WTC11 (cell line): ENCODE measurements around the gene MROH2B. TPM values are rescaled to one million over a fixed set of nuclear protein-coding genes. Genes with fewer than 3 reads are reported as not detected.

Source experiments
- ATAC-seq: fragments of 200-7000 bp; cut with Tn5 transposase; 2 replicates; pipeline ENCODE4 v1.10.0; 2021; ENCODE audit warnings: mild to moderate bottlenecking, moderate library complexity
- CTCF ChIA-PET: fragments of 300-600 bp; sonication (Branson Sonifier 250); formaldehyde crosslinking; loops from one replicate; lab custom pipeline; 2021; ENCODE audit warnings: antibody characterized with exemption; lab: Charles Lee
- POLR2A ChIA-PET: fragments of 350-600 bp; sonication (Branson Sonifier 250); formaldehyde crosslinking; loops from one replicate; lab custom pipeline; 2021; ENCODE audit warnings: antibody characterized with exemption; lab: Charles Lee
- DNase-seq: peaks from one replicate; pipeline ENCODE4 v3.0.0; 2021; ENCODE audit warnings: low spot score
- H3K27ac Mint-ChIP-seq: 2 replicates; pipeline ENCODE4 v1.8.0; 2021; ENCODE audit warnings: mixed read lengths
- H3K27me3 Mint-ChIP-seq: 2 replicates; pipeline ENCODE4 v1.8.0; 2021; ENCODE audit warnings: low read depth, mild to moderate bottlenecking, moderate library complexity, mixed read lengths
- H3K36me3 Mint-ChIP-seq: 2 replicates; pipeline ENCODE4 v1.8.0; 2021; ENCODE audit warnings: mixed read lengths
- H3K4me1 Mint-ChIP-seq: 2 replicates; pipeline ENCODE4 v1.8.0; 2022; ENCODE audit warnings: mixed read lengths
- H3K4me3 Mint-ChIP-seq: 2 replicates; pipeline ENCODE4 v1.8.0; 2021; ENCODE audit warnings: mild to moderate bottlenecking, moderate library complexity, mixed read lengths
- H3K9me3 Mint-ChIP-seq: 2 replicates; pipeline ENCODE4 v1.8.0; 2021; ENCODE audit warnings: mixed read lengths
- ATF1 ChIP-seq: sonication (generic); formaldehyde crosslinking; IDR thresholded peaks from 2 replicates; pipeline ENCODE4 v1.8.1; 2023; ENCODE audit warnings: mild to moderate bottlenecking, moderate library complexity, missing genetic modification reagents
- ATF2 ChIP-seq: sonication (generic); formaldehyde crosslinking; IDR thresholded peaks from 2 replicates; pipeline ENCODE4 v1.8.1; 2022; ENCODE audit warnings: low read depth, missing genetic modification reagents, borderline replicate concordance
- CDX4 ChIP-seq: fragments of 250-450 bp; sonication (Bioruptor Pico); IDR thresholded peaks from 2 replicates; pipeline ENCODE4 v1.9.0; 2021; ENCODE audit warnings: moderate library complexity, mild to moderate bottlenecking, inconsistent platforms, borderline replicate concordance
- ELF4 ChIP-seq: sonication (generic); formaldehyde crosslinking; IDR thresholded peaks from 2 replicates; pipeline ENCODE4 v1.8.1; 2022; ENCODE audit warnings: low read depth, mild to moderate bottlenecking, moderate library complexity, missing genetic modification reagents
- EMX1 ChIP-seq: fragments of 250-450 bp; sonication (Bioruptor Pico); IDR thresholded peaks from 2 replicates; pipeline ENCODE4 v1.8.0; 2021; ENCODE audit warnings: mild to moderate bottlenecking
- JUN ChIP-seq: sonication (generic); formaldehyde crosslinking; IDR thresholded peaks from 2 replicates; pipeline ENCODE4 v1.8.0; 2023; ENCODE audit warnings: mild to moderate bottlenecking, missing genetic modification reagents
- KAT7 ChIP-seq: sonication (generic); formaldehyde crosslinking; IDR thresholded peaks from 2 replicates; pipeline ENCODE4 v1.8.1; 2023; ENCODE audit warnings: missing genetic modification reagents, mild to moderate bottlenecking, borderline replicate concordance
- MLX ChIP-seq: sonication (generic); formaldehyde crosslinking; IDR thresholded peaks from 2 replicates; pipeline ENCODE4 v1.8.1; 2023; ENCODE audit warnings: mild to moderate bottlenecking, missing genetic modification reagents, moderate library complexity
- MYBL2 ChIP-seq: sonication (generic); formaldehyde crosslinking; IDR thresholded peaks from 2 replicates; pipeline ENCODE4 v1.8.1; 2023; ENCODE audit warnings: mild to moderate bottlenecking, moderate library complexity, missing genetic modification reagents
- NR1H2 ChIP-seq: sonication (generic); formaldehyde crosslinking; IDR thresholded peaks from 2 replicates; pipeline ENCODE4 v1.9.0; 2021; ENCODE audit warnings: mild to moderate bottlenecking, moderate library complexity, missing genetic modification reagents
- PRRX2 ChIP-seq: fragments of 250-450 bp; sonication (Bioruptor Pico); IDR thresholded peaks from 2 replicates; pipeline ENCODE4 v1.8.0; 2021; ENCODE audit warnings: mild to moderate bottlenecking
- SOX15 ChIP-seq: fragments of 250-450 bp; sonication (Bioruptor Pico); IDR thresholded peaks from 2 replicates; pipeline ENCODE4 v1.9.0; 2021; ENCODE audit warnings: mild to moderate bottlenecking
- SP1 ChIP-seq: sonication (generic); formaldehyde crosslinking; conservative IDR thresholded peaks from 2 replicates; pipeline ENCODE4 v1.8.1; 2022; ENCODE audit warnings: missing genetic modification reagents
- TCF7 ChIP-seq: sonication (generic); formaldehyde crosslinking; IDR thresholded peaks from 2 replicates; pipeline ENCODE4 v1.8.0; 2022; ENCODE audit warnings: mild to moderate bottlenecking, low read depth, missing genetic modification reagents, moderate library complexity
- TEAD1 ChIP-seq: sonication (generic); formaldehyde crosslinking; IDR thresholded peaks from 2 replicates; pipeline ENCODE4 v1.8.0; 2022; ENCODE audit warnings: mild to moderate bottlenecking, missing genetic modification reagents
- ZNF263 ChIP-seq: sonication (generic); formaldehyde crosslinking; IDR thresholded peaks from 2 replicates; pipeline ENCODE4 v1.8.1; 2022; ENCODE audit warnings: low read depth, mild to moderate bottlenecking, moderate library complexity, missing genetic modification reagents
- ZNF416 ChIP-seq: fragments of 250-450 bp; sonication (Bioruptor Pico); IDR thresholded peaks from 2 replicates; pipeline ENCODE4 v1.9.0; 2021; ENCODE audit warnings: mild to moderate bottlenecking, inconsistent platforms
- total RNA-seq: library from RNA; stranded (reverse); gene quantifications from 3 replicates; pipeline ENCODE4 v1.2.3, GENCODE V29; 2021
- TF ChIP-seq, protein P1 (sequence below): sonication (generic); formaldehyde crosslinking; IDR thresholded peaks from 2 replicates; pipeline ENCODE4 v1.8.1; 2022; ENCODE audit warnings: missing genetic modification reagents, borderline replicate concordance
- TF ChIP-seq, protein P2 (sequence below): fragments of 200-600 bp; IDR thresholded peaks from 2 replicates; pipeline ENCODE4 v1.8.0; 2022; ENCODE audit warnings: antibody characterized with exemption
- TF ChIP-seq, protein P3 (sequence below): sonication (generic); formaldehyde crosslinking; IDR thresholded peaks from 2 replicates; pipeline ENCODE4 v1.8.0; 2023; ENCODE audit warnings: mild to moderate bottlenecking, missing genetic modification reagents
- TF ChIP-seq, protein P4 (sequence below): sonication (generic); formaldehyde crosslinking; IDR thresholded peaks from 2 replicates; pipeline ENCODE4 v1.8.1; 2023; ENCODE audit warnings: mild to moderate bottlenecking, moderate library complexity, missing genetic modification reagents

MROH2B gene
- total RNA-seq, 1 experiment from 2014 or later: not detected

GRCh38 chr5:40972434-40972833 is 98.7 kb downstream of the MROH2B start (continued):
- TF ChIP-seq, protein P1, sequence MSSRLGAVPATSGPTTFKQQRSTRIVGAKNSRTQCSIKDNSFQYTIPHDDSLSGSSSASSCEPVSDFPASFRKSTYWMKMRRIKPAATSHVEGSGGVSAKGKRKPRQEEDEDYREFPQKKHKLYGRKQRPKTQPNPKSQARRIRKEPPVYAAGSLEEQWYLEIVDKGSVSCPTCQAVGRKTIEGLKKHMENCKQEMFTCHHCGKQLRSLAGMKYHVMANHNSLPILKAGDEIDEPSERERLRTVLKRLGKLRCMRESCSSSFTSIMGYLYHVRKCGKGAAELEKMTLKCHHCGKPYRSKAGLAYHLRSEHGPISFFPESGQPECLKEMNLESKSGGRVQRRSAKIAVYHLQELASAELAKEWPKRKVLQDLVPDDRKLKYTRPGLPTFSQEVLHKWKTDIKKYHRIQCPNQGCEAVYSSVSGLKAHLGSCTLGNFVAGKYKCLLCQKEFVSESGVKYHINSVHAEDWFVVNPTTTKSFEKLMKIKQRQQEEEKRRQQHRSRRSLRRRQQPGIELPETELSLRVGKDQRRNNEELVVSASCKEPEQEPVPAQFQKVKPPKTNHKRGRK (CRISPR knock-in tag): no peak

GRCh38 chr5:40962207-40962955 is 108.8 kb downstream of the MROH2B start:
- H3K36me3 Mint-ChIP-seq: peaks cover 13% of the 10 kb centered on the region
- H3K27me3 Mint-ChIP-seq: peaks cover 4% of the 10 kb centered on the region; the same call in 1 of the 2 replicates
- ATAC-seq: no peak
- TF ChIP-seq ATF2 (CRISPR knock-in tag) (no peak), ELF4 (CRISPR knock-in tag) (no peak), SOX15 (CRISPR knock-in tag) (no peak), EMX1 (CRISPR knock-in tag) (no peak), ATF1 (no peak), ZNF416 (CRISPR knock-in tag) (no peak), CDX4 (CRISPR knock-in tag) (no peak), TEAD1 (no peak), NR1H2 (no peak), SP1 (CRISPR knock-in tag) (no peak), PRRX2 (no peak), ZNF263 (CRISPR knock-in tag) (no peak), KAT7 (CRISPR knock-in tag) (no peak), MLX (CRISPR knock-in tag) (no peak), TCF7 (no peak)
- TF ChIP-seq, protein P2, sequence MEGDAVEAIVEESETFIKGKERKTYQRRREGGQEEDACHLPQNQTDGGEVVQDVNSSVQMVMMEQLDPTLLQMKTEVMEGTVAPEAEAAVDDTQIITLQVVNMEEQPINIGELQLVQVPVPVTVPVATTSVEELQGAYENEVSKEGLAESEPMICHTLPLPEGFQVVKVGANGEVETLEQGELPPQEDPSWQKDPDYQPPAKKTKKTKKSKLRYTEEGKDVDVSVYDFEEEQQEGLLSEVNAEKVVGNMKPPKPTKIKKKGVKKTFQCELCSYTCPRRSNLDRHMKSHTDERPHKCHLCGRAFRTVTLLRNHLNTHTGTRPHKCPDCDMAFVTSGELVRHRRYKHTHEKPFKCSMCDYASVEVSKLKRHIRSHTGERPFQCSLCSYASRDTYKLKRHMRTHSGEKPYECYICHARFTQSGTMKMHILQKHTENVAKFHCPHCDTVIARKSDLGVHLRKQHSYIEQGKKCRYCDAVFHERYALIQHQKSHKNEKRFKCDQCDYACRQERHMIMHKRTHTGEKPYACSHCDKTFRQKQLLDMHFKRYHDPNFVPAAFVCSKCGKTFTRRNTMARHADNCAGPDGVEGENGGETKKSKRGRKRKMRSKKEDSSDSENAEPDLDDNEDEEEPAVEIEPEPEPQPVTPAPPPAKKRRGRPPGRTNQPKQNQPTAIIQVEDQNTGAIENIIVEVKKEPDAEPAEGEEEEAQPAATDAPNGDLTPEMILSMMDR: no peak
- TF ChIP-seq, all 79 proteins: peak for 0
- ChIA-PET POLR2A (no interaction called here), CTCF (no interaction called here)
- no peak for DNase-seq
- Mint-ChIP-seq H3K4me3 (no peak overlapping the region), H3K27ac (no peak overlapping the region), H3K9me3 (peaks cover 24% of the 10 kb centered on the region), H3K4me1 (peaks cover 15% of the 10 kb centered on the region)

DNA sequence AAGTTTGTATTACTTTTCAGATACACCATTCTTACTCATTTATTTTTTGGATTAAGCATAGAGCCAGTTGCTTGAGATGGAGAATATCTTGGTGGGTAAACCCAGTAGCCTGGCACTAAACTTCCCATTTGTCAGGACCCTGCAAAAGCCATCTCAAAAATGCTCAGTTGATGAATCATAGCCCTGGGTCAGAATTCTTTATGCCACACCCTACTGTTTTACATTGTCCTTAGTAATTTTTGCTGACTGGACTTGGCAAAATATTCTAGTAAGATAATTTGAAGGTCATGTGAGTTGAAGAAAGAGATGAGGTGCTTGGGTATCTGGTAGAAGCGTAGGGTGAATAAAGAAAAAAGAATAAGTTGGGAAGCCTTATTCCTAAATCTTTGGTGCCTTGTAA is 111.1 kb downstream of the MROH2B start:
- peaks cover 19% of the 10 kb centered on the region for H3K9me3 Mint-ChIP-seq
- CTCF ChIA-PET: no interaction called here
- no peak overlapping the region for H3K4me3 Mint-ChIP-seq
- no peak overlapping the region for H3K27ac Mint-ChIP-seq
- peaks cover 13% of the 10 kb centered on the region for H3K36me3 Mint-ChIP-seq
- peaks cover 4% of the 10 kb centered on the region; the same call in 1 of the 2 replicates for H3K27me3 Mint-ChIP-seq
- POLR2A ChIA-PET: interaction anchor here (0.6 kb wide), 1 partner anchor 39 kb away, joined by 4 read pairs; no protein-coding TSS in a partner anchor
- no peak for DNase-seq
- peaks cover 18% of the 10 kb centered on the region for H3K4me1 Mint-ChIP-seq
- ATAC-seq: peak; percentile 24; the same call in 1 of the 2 replicates
- TF ChIP-seq ZNF416 (CRISPR knock-in tag) (no peak), JUN (CRISPR knock-in tag) (no peak), MYBL2 (CRISPR knock-in tag) (no peak)
- TF ChIP-seq, protein P3, sequence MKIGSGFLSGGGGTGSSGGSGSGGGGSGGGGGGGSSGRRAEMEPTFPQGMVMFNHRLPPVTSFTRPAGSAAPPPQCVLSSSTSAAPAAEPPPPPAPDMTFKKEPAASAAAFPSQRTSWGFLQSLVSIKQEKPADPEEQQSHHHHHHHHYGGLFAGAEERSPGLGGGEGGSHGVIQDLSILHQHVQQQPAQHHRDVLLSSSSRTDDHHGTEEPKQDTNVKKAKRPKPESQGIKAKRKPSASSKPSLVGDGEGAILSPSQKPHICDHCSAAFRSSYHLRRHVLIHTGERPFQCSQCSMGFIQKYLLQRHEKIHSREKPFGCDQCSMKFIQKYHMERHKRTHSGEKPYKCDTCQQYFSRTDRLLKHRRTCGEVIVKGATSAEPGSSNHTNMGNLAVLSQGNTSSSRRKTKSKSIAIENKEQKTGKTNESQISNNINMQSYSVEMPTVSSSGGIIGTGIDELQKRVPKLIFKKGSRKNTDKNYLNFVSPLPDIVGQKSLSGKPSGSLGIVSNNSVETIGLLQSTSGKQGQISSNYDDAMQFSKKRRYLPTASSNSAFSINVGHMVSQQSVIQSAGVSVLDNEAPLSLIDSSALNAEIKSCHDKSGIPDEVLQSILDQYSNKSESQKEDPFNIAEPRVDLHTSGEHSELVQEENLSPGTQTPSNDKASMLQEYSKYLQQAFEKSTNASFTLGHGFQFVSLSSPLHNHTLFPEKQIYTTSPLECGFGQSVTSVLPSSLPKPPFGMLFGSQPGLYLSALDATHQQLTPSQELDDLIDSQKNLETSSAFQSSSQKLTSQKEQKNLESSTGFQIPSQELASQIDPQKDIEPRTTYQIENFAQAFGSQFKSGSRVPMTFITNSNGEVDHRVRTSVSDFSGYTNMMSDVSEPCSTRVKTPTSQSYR (CRISPR knock-in tag): no peak
- TF ChIP-seq, protein P4, sequence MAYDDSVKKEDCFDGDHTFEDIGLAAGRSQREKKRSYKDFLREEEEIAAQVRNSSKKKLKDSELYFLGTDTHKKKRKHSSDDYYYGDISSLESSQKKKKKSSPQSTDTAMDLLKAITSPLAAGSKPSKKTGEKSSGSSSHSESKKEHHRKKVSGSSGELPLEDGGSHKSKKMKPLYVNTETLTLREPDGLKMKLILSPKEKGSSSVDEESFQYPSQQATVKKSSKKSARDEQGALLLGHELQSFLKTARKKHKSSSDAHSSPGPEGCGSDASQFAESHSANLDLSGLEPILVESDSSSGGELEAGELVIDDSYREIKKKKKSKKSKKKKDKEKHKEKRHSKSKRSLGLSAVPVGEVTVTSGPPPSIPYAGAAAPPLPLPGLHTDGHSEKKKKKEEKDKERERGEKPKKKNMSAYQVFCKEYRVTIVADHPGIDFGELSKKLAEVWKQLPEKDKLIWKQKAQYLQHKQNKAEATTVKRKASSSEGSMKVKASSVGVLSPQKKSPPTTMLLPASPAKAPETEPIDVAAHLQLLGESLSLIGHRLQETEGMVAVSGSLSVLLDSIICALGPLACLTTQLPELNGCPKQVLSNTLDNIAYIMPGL (CRISPR knock-in tag): no peak
